Epithelial cell of esophagus (primary cell): ENCODE results near the gene HFM1.

Experiments
- DNase-seq: peaks from one replicate; pipeline ENCODE4 v3.0.0; 2010; ENCODE audit warnings: low read depth
- H3K4me3 ChIP-seq: 2 replicates; pipeline ENCODE4 v1.5.1; 2011; ENCODE audit warnings: mild to moderate bottlenecking, low read length, control low read depth
- TF ChIP-seq, protein P1 (sequence below): IDR thresholded peaks from 2 replicates; pipeline ENCODE4 v1.5.1; 2011; ENCODE audit warnings: low read depth, mild to moderate bottlenecking, low read length, control low read depth, inconsistent platforms; ENCODE audit not compliant: insufficient read depth; ENCODE audit errors: missing control alignments

The HFM1 gene

DNA sequence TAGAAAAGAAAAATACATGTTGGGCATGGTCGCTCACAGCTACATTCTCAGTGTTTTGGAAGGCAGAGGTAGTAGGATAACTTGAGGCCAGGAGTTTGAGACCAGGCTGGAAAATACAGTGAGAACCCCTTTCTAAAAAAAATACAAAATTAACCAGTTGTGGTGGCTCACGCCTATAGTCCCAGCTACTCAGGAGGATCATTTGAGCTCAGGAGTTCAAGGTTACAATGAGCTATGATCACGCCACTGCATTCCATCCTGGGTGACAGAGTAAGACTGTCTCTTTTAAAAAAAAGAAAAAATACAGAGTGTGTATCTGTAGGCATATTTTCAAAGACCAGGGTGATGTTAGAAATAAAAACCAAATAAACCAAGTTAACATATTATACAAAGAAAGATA lies 57.8 kb downstream of the HFM1 start:
- TF ChIP-seq, protein P1, sequence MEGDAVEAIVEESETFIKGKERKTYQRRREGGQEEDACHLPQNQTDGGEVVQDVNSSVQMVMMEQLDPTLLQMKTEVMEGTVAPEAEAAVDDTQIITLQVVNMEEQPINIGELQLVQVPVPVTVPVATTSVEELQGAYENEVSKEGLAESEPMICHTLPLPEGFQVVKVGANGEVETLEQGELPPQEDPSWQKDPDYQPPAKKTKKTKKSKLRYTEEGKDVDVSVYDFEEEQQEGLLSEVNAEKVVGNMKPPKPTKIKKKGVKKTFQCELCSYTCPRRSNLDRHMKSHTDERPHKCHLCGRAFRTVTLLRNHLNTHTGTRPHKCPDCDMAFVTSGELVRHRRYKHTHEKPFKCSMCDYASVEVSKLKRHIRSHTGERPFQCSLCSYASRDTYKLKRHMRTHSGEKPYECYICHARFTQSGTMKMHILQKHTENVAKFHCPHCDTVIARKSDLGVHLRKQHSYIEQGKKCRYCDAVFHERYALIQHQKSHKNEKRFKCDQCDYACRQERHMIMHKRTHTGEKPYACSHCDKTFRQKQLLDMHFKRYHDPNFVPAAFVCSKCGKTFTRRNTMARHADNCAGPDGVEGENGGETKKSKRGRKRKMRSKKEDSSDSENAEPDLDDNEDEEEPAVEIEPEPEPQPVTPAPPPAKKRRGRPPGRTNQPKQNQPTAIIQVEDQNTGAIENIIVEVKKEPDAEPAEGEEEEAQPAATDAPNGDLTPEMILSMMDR, result no peak
- H3K4me3 ChIP-seq, result no peak overlapping the region
- DNase-seq, result no peak

DNA sequence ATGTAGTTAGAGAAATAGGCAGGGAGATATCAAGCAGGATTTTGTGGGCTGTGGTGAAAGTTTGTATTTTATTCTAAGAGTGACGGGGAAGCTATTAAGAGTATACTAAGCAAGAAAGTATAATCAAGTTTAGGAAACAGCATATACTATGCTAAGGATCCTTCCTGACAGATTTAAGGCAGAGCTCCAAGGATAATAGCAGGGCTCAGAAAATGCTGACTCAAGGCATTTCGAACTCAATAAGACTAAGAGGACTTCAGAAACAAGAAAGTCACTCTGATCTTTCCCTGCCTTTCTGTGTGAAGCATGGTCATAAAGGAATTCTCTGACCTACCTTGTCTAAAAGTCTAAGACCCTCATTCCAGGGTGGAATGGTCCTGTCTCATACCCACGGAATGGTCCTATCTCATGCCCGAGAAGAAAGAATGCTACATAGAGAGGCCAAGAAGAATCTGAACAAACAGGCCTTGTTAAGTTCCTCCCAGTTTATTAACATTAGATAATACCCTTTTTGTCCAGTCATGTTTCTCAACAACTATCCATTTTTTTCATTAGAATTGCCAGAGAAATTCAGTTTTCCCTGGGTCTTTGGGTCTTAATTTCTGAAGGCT lies 59.1 kb downstream of the HFM1 start:
- DNase-seq, result no peak
- TF ChIP-seq, protein P1, result no peak

DNA sequence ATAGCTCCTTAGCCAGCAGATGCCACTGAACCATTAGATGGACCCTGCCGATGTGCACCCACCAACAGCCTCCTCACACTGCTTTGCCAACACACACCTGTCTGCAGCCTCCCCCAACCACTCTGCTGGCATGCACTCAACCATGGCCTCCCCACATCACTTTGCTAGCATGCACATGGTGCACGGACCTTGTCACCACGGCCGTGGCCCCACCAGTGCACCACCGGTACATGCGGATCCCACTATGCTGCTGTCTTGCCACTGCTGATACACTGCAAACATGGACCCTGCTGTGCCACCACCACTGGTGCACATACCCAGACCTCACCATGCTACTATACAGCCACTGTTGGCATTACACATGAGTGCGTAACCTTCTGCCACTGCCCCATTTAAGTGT lies 66.1 kb downstream of the HFM1 start:
- no peak for DNase-seq
- TF ChIP-seq, protein P1, result no peak
- no peak overlapping the region for H3K4me3 ChIP-seq

More for the DNA sequence above, 59.1 kb downstream of the HFM1 start:
- no peak overlapping the region for H3K4me3 ChIP-seq

DNA sequence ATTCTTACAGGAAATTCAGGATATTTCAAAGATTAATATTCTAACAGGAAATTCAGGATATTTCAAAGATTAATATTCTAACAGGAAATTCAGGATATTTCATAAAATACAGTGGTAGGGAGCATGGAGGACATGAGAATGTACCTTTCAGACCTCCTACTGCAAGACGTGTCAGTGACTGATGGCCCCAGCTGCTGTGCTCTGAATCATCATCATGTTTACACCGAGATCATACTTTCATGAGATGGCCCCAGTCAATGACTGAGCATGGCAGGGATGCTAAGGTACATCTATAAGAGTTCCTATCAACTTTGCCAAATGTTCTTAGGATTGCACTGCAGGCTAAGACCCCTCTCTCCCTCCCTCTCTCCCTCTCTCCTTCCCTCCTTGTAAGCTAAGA lies 69.0 kb downstream of the HFM1 start:
- TF ChIP-seq, protein P1, result no peak
- H3K4me3 ChIP-seq, result no peak overlapping the region
- DNase-seq, result peak; percentile 5

DNA sequence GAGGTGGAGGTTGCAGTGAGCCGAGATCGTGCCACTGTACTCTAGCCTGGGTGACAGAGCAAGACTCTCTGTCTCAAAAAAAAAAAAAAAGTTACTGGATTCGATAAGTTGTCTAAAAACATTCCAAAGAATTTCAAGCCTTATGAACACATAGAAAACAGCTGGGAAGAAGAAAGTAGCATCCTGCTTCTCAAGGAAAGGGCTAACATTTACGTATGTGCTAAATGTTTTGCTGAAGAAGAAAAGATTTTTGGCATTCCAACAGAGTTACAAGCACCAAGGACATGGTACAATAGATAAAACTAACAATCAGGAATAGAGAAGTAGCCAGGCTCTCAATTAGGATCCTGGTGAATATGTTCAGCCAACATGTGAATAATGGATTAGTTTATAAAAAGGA lies 69.8 kb downstream of the HFM1 start:
- no peak overlapping the region for H3K4me3 ChIP-seq
- DNase-seq, result no peak
- TF ChIP-seq, protein P1, result no peak

DNA sequence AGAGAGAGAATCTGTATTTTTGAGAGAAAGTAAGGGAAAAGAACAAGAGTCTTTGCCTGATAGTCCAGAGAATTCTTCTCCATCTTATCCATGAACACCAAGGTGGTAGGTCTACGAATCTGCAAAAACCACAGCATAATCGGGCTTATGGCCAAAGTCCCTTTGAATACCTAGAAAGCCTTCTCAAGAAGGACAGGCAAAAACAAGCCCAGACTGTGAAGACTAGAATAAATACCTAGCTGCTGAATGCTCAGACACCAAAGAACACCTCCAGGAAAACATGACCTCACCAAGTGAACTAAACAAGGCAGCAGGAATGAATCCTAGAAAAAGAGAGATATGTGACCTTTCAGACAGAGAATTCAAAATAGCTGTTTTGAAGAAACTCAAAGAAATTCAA lies 79.2 kb downstream of the HFM1 start:
- TF ChIP-seq, protein P1, result no peak
- DNase-seq, result peak; percentile 78
- H3K4me3 ChIP-seq, result no peak overlapping the region

DNA sequence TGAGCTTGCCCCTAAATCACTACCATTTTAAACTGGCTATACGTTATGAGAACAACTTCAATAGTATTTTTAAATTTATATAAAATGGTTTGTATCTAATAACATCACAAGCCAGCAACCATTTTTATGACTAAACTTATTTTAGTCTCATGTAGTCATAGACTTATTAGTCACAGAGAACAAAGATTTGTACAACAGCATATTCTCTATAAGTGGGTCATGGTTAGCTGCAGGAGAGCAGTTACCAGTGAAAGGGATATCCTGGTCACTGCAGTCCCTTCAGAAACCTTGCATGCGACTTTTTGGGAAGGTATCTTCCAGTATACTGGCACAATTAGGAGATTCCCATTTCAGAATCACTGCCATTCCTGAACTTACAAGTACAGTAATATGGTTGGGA lies 90.0 kb downstream of the HFM1 start:
- peak; percentile 4 for DNase-seq
- TF ChIP-seq, protein P1, result no peak
- no peak overlapping the region for H3K4me3 ChIP-seq
